Measurements from ENCODE around the gene CNGA1.

CNGA1 gene

DNA sequence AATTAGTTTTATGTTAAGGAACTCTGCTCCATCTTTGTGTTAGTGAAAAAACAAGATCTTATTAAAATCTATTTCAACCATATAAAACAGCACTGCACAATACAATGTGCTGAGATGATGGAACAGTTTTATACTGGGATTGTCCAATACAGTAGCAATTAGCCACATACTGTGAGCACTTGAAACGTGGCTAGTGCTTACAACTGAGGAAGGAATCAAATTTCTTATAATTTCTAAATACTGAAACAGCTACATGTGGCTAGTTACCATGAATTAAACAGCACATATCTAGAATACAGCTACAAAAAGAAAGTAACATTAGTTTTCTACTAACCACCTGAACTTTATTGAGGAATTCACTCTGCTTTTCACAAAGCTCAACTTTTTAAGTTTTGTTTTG is 116.8 kb downstream of the CNGA1 start:
- DNase-seq (ENCODE audit: low read depth in 2 of 2): no peak

DNA sequence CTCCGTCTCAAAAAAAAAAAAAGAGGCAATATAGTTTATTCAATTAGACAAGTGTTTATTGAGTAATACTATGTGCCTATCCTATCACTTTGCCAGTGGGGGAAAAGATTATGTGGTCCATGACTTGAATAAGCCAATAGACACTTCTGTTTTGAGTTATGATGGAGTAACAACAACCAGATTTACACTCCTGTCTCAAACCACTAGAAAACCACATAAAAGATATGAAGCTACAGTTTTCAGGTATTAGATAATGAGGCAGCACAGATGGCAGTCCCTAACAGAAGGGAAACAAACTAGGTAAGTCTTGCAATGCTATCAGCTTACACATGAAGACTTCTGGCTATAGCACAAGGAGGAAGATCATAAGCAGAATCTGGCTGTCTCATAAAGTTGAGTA is 124.6 kb downstream of the CNGA1 start:
- DNase-seq (ENCODE audit: low read depth in 2 of 2): no peak

Measured in fibroblast of skin of left biceps (primary cell).